ENCODE results near the gene C20orf204. TPM values are rescaled to one million over a fixed set of nuclear protein-coding genes. Genes with fewer than 3 reads are reported as not detected.
A peak's percentile ranks its signal among the peaks of the same experiment; 100 is the strongest.

C20orf204 gene
- total RNA-seq, 1 experiment from 2014 or later: 3.4 TPM

DNA sequence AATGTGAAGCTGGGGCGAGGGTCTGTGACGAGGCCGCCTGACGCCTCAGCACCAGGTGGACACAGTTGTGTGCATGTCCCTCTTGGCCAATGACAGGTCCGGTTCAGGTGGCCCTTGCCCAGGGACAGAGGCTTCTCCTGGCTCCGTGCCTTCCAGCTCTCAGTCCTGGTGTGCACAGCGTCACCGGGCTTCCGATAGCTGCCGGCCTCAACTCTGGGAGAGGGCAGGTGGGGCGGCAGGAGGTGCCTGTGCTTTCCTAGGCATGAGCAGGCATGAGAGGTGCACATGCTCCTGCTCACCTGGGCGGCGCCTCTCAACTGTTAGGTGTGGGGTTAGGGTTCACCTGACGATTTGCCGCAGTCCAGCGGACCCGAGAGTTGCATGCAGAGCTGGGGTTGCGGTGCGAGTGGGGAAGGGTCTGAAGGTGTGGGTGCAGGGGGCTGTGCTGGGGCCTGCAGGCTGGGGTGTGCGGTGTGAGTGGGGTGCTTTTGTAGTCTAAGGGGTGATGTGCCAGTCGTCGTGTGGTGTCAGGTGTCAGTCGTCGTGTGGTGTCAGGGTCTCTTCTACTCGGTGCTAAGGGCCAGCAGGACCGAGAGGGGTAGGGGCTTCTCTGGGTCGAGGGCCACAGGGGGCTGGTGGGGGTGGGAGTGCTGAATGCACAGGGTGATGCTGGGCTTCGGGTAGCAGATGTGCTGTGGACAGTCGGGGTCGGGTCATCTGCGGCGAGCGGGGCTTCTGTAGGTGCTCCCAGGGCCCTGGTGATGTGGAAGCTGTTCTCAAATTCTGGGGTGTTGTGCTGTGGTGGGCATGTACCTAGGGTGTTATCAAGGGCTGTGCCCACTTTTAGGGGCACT is 17.2 kb downstream of the C20orf204 start:
- H3K4me3 ChIP-seq (ENCODE audit: low read length): no peak overlapping the region
- no peaks in the 10 kb centered on the region for H3K79me2 ChIP-seq (ENCODE audit: low read length)
- no peak overlapping the region for H2AFZ ChIP-seq (ENCODE audit: low read length)
- TF ChIP-seq, protein P1, sequence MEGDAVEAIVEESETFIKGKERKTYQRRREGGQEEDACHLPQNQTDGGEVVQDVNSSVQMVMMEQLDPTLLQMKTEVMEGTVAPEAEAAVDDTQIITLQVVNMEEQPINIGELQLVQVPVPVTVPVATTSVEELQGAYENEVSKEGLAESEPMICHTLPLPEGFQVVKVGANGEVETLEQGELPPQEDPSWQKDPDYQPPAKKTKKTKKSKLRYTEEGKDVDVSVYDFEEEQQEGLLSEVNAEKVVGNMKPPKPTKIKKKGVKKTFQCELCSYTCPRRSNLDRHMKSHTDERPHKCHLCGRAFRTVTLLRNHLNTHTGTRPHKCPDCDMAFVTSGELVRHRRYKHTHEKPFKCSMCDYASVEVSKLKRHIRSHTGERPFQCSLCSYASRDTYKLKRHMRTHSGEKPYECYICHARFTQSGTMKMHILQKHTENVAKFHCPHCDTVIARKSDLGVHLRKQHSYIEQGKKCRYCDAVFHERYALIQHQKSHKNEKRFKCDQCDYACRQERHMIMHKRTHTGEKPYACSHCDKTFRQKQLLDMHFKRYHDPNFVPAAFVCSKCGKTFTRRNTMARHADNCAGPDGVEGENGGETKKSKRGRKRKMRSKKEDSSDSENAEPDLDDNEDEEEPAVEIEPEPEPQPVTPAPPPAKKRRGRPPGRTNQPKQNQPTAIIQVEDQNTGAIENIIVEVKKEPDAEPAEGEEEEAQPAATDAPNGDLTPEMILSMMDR (conservative IDR thresholded peaks at IDR 0.05; ENCODE audit: low read depth, low read length): no peak
- TF ChIP-seq EZH2 (IDR thresholded peaks at IDR 0.05; ENCODE audit: low read length, unreplicated experiment): no peak
- no peak for TF ChIP-seq EZH2phosphoT487 (IDR thresholded peaks at IDR 0.05; ENCODE audit: borderline replicate concordance, low read length)
- H3K9me3 ChIP-seq (ENCODE audit: low read length): no peaks in the 10 kb centered on the region
- no peaks in the 10 kb centered on the region for H3F3A ChIP-seq (ENCODE audit: low read length, unreplicated experiment)
- no peaks in the 10 kb centered on the region for H3K36me3 ChIP-seq (ENCODE audit: low read depth, low read length)
- H3K9me2 ChIP-seq (replicated peaks; ENCODE audit: low read length): no peaks in the 10 kb centered on the region
- H3K27ac ChIP-seq (ENCODE audit: low read length): no peak overlapping the region
- H4K20me1 ChIP-seq (ENCODE audit: low read length): no peaks in the 10 kb centered on the region
- no peaks in the 10 kb centered on the region for H3K27me3 ChIP-seq (ENCODE audit: low read length)
- DNase-seq (no peak), ATAC-seq (no peak)
- H3K4me2 ChIP-seq (ENCODE audit: low read length): no peak overlapping the region
- no peak overlapping the region for H3K9ac ChIP-seq (ENCODE audit: low read length)
- BruUV-seq (replicated peaks): no TSS peak
- ChIA-PET CTCF (interaction anchor here (0.5 kb wide), 1 partner anchor 9 kb away, joined by 3 read pairs; no protein-coding TSS in a partner anchor), POLR2A (ENCODE audit: unreplicated experiment) (no interaction called here)
- intact Hi-C loops (cut with micrococcal nuclease): no loop called here
- peaks cover 7% of the 10 kb centered on the region for H3K4me1 ChIP-seq (ENCODE audit: insufficient read depth, low read length)

DNA sequence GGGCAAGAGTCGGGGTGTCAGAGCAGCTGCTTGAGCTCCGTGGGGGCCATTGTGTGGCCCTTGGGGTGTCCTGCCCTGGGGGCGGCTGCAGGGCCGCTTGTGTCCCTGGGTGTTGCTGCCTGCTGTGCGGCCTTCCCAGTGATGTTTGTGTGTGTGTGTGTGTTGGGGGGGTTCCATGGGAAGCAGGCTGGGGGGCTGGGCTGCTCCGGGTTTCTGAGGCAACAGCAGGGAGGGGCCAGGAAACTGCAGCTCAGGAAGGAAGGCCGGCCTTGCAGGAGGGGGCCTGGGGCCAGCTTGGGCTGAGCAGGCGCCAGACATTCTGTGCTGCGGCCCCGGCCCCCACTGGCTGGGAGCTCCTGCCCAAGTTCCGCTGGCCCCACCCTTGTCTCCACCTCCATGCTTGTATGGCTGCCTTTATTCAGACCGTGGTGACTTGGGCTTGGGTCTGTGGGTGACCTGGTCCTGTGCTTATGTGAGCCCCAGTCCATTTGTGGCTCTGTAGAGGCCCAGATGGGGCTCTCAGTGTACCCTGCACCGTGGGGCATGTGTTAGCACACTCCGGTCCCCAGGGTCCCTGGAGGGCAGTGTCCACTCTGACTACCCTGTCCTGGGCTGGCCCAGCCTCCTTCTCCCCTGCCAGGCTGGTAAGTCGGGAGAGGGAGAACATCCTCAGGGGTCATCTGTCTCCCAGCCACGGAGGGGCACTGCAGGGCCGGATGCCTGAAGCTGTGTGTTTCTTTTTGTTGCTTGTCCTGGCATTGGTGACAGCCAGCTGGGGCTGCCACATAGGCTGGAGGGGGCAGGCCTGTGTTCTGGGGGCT is 18.1 kb downstream of the C20orf204 start:
- peaks cover 13% of the 10 kb centered on the region for H3K4me1 ChIP-seq (ENCODE audit: insufficient read depth, low read length)
- intact Hi-C loops (cut with micrococcal nuclease): no loop called here
- H3K79me2 ChIP-seq (ENCODE audit: low read length): no peaks in the 10 kb centered on the region
- H3K36me3 ChIP-seq (ENCODE audit: low read depth, low read length): no peaks in the 10 kb centered on the region
- ATAC-seq: peak; percentile 14; the same call in 1 of the 2 replicates
- no peaks in the 10 kb centered on the region for H3F3A ChIP-seq (ENCODE audit: low read length, unreplicated experiment)
- POLR2A ChIA-PET (ENCODE audit: unreplicated experiment): no interaction called here
- H3K4me2 ChIP-seq (ENCODE audit: low read length): no peak overlapping the region
- no peaks in the 10 kb centered on the region for H4K20me1 ChIP-seq (ENCODE audit: low read length)
- H3K9me2 ChIP-seq (replicated peaks; ENCODE audit: low read length): no peaks in the 10 kb centered on the region
- BruUV-seq (replicated peaks): no TSS peak
- H3K27ac ChIP-seq (ENCODE audit: low read length): no peak overlapping the region
- no peaks in the 10 kb centered on the region for H3K9me3 ChIP-seq (ENCODE audit: low read length)
- H2AFZ ChIP-seq (ENCODE audit: low read length): no peak overlapping the region
- no peak overlapping the region for H3K4me3 ChIP-seq (ENCODE audit: low read length)
- TF ChIP-seq, protein P1 (conservative IDR thresholded peaks at IDR 0.05; ENCODE audit: low read depth, low read length): peak; percentile 53
- no peak for TF ChIP-seq EZH2 (IDR thresholded peaks at IDR 0.05; ENCODE audit: low read length, unreplicated experiment)
- H3K9ac ChIP-seq (ENCODE audit: low read length): no peak overlapping the region
- H3K27me3 ChIP-seq (ENCODE audit: low read length): no peaks in the 10 kb centered on the region
- peak; percentile 37 for DNase-seq
- CTCF ChIA-PET: interaction anchor here (0.5 to 1.2 kb wide), 3 partner anchors 10 to 33 kb away, joined by 3 to 5 read pairs (median 3); no protein-coding TSS in a partner anchor

All from PC-3 (cell line).